ENCODE results near the gene F5. TPM values are rescaled to one million over a fixed set of nuclear protein-coding genes. Genes with fewer than 3 reads are reported as not detected.
A peak's percentile ranks its signal among the peaks of the same experiment; 100 is the strongest.

The F5 gene
- total and polyA plus RNA-seq, 9 of the 15 experiments (the other 6 are each of a cell fraction or from before 2014, with no cell fraction given), result 0.03 to 0.13 TPM; not detected in 7

DNA sequence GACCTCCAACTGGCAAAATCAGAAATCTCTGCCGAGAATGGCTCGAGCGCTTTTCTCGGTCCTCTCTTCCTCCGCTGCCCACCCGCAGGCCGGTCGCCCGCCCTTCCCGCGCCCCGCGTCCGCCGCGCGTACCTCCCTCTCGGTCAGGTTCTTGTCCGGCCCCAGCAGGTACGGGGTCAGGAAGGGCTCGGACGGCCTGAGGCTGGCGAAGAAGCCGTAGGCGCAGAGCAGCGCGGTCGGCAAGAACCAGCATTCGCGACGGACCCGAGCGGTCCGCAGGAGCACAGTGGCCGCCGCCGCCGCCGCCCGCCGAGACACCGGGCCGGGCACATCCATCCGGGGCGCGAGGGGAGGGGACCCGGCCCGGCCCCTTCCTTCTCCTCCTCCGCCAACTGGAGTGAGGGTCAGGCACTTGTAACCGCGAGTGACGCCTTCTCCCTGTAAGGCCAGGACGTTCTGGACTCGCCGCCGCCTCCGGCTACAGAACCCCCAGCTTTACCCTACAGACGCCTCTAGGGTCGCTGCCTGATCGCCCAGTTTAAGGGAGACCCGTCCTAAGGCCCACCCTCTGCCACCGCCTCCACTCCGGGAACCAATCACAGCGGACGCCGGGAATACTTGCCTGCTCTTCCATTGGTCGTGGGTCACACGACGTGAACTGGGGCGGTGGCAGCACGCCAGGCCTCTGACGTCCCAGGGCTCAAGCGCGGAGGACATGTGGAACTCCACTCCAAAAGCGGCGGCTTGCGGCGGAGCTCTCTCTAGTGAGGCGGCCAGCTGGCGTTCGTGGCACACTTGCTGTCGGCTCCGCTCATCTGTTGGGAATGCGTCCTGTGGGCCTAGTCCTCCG, 100.6 kb downstream of the F5 start, which contains the start of gene SLC19A2 (continued):
- TF ChIP-seq, protein P1, sequence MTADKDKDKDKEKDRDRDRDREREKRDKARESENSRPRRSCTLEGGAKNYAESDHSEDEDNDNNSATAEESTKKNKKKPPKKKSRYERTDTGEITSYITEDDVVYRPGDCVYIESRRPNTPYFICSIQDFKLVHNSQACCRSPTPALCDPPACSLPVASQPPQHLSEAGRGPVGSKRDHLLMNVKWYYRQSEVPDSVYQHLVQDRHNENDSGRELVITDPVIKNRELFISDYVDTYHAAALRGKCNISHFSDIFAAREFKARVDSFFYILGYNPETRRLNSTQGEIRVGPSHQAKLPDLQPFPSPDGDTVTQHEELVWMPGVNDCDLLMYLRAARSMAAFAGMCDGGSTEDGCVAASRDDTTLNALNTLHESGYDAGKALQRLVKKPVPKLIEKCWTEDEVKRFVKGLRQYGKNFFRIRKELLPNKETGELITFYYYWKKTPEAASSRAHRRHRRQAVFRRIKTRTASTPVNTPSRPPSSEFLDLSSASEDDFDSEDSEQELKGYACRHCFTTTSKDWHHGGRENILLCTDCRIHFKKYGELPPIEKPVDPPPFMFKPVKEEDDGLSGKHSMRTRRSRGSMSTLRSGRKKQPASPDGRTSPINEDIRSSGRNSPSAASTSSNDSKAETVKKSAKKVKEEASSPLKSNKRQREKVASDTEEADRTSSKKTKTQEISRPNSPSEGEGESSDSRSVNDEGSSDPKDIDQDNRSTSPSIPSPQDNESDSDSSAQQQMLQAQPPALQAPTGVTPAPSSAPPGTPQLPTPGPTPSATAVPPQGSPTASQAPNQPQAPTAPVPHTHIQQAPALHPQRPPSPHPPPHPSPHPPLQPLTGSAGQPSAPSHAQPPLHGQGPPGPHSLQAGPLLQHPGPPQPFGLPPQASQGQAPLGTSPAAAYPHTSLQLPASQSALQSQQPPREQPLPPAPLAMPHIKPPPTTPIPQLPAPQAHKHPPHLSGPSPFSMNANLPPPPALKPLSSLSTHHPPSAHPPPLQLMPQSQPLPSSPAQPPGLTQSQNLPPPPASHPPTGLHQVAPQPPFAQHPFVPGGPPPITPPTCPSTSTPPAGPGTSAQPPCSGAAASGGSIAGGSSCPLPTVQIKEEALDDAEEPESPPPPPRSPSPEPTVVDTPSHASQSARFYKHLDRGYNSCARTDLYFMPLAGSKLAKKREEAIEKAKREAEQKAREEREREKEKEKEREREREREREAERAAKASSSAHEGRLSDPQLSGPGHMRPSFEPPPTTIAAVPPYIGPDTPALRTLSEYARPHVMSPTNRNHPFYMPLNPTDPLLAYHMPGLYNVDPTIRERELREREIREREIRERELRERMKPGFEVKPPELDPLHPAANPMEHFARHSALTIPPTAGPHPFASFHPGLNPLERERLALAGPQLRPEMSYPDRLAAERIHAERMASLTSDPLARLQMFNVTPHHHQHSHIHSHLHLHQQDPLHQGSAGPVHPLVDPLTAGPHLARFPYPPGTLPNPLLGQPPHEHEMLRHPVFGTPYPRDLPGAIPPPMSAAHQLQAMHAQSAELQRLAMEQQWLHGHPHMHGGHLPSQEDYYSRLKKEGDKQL (CRISPR knock-in tag; IDR thresholded peaks at IDR 0.05; ENCODE audit: borderline replicate concordance), result peak; percentile 26; the same call in 1 of the 2 replicates
- TF ChIP-seq, protein P2, sequence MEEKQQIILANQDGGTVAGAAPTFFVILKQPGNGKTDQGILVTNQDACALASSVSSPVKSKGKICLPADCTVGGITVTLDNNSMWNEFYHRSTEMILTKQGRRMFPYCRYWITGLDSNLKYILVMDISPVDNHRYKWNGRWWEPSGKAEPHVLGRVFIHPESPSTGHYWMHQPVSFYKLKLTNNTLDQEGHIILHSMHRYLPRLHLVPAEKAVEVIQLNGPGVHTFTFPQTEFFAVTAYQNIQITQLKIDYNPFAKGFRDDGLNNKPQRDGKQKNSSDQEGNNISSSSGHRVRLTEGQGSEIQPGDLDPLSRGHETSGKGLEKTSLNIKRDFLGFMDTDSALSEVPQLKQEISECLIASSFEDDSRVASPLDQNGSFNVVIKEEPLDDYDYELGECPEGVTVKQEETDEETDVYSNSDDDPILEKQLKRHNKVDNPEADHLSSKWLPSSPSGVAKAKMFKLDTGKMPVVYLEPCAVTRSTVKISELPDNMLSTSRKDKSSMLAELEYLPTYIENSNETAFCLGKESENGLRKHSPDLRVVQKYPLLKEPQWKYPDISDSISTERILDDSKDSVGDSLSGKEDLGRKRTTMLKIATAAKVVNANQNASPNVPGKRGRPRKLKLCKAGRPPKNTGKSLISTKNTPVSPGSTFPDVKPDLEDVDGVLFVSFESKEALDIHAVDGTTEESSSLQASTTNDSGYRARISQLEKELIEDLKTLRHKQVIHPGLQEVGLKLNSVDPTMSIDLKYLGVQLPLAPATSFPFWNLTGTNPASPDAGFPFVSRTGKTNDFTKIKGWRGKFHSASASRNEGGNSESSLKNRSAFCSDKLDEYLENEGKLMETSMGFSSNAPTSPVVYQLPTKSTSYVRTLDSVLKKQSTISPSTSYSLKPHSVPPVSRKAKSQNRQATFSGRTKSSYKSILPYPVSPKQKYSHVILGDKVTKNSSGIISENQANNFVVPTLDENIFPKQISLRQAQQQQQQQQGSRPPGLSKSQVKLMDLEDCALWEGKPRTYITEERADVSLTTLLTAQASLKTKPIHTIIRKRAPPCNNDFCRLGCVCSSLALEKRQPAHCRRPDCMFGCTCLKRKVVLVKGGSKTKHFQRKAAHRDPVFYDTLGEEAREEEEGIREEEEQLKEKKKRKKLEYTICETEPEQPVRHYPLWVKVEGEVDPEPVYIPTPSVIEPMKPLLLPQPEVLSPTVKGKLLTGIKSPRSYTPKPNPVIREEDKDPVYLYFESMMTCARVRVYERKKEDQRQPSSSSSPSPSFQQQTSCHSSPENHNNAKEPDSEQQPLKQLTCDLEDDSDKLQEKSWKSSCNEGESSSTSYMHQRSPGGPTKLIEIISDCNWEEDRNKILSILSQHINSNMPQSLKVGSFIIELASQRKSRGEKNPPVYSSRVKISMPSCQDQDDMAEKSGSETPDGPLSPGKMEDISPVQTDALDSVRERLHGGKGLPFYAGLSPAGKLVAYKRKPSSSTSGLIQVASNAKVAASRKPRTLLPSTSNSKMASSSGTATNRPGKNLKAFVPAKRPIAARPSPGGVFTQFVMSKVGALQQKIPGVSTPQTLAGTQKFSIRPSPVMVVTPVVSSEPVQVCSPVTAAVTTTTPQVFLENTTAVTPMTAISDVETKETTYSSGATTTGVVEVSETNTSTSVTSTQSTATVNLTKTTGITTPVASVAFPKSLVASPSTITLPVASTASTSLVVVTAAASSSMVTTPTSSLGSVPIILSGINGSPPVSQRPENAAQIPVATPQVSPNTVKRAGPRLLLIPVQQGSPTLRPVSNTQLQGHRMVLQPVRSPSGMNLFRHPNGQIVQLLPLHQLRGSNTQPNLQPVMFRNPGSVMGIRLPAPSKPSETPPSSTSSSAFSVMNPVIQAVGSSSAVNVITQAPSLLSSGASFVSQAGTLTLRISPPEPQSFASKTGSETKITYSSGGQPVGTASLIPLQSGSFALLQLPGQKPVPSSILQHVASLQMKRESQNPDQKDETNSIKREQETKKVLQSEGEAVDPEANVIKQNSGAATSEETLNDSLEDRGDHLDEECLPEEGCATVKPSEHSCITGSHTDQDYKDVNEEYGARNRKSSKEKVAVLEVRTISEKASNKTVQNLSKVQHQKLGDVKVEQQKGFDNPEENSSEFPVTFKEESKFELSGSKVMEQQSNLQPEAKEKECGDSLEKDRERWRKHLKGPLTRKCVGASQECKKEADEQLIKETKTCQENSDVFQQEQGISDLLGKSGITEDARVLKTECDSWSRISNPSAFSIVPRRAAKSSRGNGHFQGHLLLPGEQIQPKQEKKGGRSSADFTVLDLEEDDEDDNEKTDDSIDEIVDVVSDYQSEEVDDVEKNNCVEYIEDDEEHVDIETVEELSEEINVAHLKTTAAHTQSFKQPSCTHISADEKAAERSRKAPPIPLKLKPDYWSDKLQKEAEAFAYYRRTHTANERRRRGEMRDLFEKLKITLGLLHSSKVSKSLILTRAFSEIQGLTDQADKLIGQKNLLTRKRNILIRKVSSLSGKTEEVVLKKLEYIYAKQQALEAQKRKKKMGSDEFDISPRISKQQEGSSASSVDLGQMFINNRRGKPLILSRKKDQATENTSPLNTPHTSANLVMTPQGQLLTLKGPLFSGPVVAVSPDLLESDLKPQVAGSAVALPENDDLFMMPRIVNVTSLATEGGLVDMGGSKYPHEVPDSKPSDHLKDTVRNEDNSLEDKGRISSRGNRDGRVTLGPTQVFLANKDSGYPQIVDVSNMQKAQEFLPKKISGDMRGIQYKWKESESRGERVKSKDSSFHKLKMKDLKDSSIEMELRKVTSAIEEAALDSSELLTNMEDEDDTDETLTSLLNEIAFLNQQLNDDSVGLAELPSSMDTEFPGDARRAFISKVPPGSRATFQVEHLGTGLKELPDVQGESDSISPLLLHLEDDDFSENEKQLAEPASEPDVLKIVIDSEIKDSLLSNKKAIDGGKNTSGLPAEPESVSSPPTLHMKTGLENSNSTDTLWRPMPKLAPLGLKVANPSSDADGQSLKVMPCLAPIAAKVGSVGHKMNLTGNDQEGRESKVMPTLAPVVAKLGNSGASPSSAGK (IDR thresholded peaks at IDR 0.05), result peak; percentile 92
- TF ChIP-seq, protein P3, sequence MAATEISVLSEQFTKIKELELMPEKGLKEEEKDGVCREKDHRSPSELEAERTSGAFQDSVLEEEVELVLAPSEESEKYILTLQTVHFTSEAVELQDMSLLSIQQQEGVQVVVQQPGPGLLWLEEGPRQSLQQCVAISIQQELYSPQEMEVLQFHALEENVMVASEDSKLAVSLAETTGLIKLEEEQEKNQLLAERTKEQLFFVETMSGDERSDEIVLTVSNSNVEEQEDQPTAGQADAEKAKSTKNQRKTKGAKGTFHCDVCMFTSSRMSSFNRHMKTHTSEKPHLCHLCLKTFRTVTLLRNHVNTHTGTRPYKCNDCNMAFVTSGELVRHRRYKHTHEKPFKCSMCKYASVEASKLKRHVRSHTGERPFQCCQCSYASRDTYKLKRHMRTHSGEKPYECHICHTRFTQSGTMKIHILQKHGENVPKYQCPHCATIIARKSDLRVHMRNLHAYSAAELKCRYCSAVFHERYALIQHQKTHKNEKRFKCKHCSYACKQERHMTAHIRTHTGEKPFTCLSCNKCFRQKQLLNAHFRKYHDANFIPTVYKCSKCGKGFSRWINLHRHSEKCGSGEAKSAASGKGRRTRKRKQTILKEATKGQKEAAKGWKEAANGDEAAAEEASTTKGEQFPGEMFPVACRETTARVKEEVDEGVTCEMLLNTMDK (IDR thresholded peaks at IDR 0.05; ENCODE audit: borderline replicate concordance, insufficient read depth, low read depth, low read length, poor library complexity, severe bottlenecking), result peak; percentile 35
- TF ChIP-seq BRF1 (IDR thresholded peaks at IDR 0.05; ENCODE audit: borderline replicate concordance, extremely low read depth, insufficient read length) (no peak), TFAM (CRISPR knock-in tag; conservative IDR thresholded peaks at IDR 0.05) (no peak)
